CMK (cell line): ENCODE data around the gene GALNT14.

Source experiments
- DNase-seq: peaks from one replicate; pipeline ENCODE4 v3.0.0-alpha.2; 2010; ENCODE audit warnings: low read depth

The GALNT14 gene

GRCh38 chr2:30888852-30889409, 249.3 kb downstream of the GALNT14 start:
- no peak for DNase-seq

- DNase-seq = no peak
These were observed 252.2 kb downstream of the GALNT14 start for GRCh38 chr2:30886080-30886479.

DNA sequence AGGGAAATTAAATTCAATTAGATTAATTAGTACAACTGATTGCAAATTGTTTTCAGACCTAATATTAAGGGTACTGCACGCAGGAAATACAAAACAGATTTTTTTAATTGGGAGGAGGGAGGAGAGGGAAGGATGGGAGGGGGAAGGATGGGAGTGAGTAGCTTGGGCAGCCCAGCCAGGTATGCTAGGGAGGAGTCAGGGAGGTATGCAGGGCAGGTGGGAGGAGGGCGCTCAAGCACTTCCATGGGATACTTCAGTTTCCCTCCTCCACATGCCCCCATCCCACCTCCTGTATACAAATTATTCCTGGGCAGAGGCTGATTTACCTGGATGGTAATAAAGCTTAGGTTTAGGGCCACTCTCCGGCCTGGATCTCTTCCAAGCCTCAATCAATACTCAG, 254.4 kb downstream of the GALNT14 start:
- no peak for DNase-seq

DNA sequence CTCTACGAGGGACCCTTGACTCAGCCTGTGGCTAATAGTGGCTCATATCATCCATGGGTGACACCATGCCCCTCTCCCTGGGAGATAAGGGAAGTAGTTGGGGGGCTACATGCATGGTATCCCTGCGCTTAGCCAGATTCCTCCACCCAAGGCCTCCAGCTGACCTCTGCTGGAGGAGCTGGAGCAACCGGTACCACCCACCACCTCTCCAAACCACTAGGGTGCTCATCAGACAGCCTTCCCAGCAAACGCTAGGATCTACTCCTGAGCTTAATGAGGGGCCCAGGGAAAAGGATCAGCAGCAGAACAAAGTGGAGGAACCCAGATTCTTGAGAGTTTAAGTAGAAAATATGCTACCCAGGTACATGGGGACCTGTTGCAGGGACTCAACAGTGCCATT, 255.1 kb downstream of the GALNT14 start:
- DNase-seq = no peak

GRCh38 chr2:30880516-30880915, 257.7 kb downstream of the GALNT14 start:
- no peak for DNase-seq

DNA sequence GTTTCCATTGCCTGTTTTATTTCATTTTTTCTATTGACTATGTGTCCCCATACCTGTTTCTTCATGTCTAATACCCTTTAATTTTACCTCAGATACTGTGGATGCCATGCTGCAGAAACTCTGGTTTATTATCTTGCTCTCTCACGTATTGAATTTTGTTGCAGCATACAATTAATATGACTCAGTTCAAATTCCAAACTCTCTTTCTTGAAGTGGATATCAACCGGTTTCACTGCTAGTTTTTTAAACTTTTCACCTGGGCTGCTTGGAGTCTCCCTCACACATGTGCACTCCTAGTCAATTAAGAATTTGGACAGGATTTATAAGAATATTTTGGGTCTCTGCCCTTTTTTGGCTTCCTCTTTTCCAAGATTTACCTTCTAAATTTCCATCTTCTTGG, 260.4 kb downstream of the GALNT14 start:
- DNase-seq = no peak

DNA sequence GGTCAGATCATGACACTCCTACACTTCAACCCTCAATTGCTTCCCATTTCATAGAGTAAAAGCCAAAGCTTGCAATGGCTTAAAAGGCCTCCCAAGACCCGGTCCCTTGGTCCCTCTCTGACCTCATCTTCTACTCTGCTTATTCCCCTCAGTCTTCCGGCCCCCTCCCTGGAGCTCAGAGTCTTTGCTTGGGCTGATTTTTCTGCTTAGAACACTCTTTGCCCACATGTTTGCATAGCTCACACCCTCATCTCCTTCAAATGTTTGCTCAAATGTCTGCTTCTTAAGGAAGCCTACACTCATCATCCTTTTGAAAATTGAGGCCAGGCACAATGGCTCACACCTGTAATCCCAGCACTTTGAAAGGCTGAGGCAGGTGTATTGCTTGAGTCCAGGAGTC, 265.4 kb downstream of the GALNT14 start:
- DNase-seq = no peak

- DNase-seq = no peak
These were observed 266.1 kb downstream of the GALNT14 start for GRCh38 chr2:30871980-30872789.

DNA sequence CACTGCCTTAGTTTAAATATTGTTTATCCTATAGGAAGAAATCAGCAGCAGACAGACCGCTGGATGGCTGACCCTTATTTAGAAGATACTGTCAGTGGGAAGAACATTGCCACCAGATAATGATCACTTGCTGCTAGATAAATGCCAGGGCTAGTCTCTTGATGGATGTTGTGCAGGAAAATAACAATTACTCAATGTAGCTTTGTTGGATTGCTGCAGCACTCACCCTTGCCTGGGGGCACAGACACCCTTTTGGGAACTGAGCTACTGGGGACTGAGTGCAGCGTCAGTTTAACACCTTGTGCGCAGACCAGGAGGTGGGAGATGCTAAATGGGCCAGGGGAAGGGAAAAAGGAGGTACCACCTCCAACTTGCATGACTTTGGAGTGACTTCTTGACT, 266.8 kb downstream of the GALNT14 start:
- no peak for DNase-seq

GRCh38 chr2:30869988-30870387, 268.3 kb downstream of the GALNT14 start:
- DNase-seq = no peak

GRCh38 chr2:30867385-30867784, 270.9 kb downstream of the GALNT14 start:
- no peak for DNase-seq

DNA sequence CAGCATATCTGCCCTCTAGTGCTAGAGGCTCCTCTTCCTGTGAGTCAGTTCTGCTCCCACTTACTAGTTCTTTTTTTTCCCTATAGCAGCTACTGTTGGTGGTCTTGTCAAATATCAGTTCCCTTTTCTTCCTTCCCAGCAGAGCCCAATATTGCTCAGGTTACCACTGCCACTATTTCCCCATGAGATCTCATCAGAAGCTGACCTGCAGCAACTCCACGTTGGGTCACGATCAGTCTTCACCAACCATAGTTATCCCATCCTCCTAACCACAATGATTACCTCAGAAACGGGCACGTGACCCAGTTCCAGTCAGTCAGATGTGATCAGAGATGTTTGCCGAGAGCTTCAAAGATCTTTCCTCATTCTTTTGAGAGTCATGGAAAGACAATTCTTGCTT, 271.3 kb downstream of the GALNT14 start:
- DNase-seq = no peak

GRCh38 chr2:30865892-30866681, 272.2 kb downstream of the GALNT14 start:
- DNase-seq = no peak

DNA sequence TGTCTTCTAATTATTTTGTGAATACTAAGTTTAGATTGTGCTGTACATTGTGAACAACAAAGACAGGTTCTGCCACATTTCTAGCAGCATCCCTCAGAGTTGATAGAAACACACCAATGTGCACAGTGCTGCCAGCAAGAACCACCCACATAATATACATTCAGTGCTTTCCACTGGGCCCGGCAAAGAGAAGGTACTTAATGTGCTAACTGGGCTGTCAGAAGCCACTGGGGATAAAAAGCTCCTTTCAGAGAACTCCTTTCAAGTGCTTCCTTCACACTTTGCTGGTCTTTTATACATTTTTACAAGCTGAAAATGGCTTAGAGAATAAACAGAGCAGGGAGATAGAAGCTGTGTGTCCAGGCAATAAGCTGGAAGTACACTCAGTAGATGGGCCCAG, 273.0 kb downstream of the GALNT14 start:
- DNase-seq = no peak

DNA sequence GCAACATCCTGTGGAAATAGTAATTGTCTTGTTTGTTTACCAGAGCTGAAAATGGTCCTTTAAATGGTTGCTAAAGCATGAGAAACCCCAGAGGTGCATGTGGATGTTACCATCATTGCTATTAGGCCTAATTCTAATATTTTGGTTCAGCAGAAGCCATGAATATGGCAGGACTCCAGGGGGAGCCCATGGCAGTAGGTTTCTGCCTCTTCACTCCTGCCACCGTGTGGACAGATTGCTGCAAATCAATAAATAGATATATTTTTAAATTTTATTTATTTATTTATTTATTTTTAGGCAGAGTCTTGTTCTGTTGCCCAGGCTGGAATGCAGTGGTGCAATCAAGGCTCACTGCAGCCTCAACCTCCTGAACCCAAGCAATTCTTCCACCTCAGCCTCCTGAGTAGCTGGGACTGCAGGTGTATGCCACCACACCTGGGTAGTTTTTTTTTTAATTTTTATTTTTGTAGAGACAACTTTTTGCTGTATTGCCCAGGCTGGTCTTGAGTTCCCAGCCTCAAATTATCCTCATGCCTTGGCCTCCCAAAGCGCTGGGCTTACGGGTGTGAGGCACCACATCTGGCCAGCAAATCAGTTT, 276.1 kb downstream of the GALNT14 start:
- DNase-seq = no peak

DNA sequence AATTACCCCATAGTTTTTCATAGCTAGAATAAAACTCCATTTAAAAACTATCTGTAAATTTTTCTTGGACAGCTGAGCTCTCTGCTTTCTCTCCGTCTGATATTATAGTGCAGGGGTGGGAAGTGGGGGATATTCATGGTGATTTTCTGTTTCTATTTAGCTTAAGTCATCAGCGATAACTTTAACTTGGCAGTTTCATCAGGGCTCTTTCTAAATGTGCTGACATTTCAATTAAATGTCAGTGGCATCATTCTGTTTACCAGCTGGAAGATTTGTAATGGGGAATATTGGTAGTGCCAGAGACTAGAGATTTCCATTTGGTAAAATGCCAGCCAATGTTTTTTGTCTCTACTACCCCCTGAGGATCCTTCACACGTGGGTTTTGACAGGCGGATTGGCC, 277.5 kb downstream of the GALNT14 start:
- no peak for DNase-seq
